Erythroblast (primary cell): ENCODE data around the gene MFSD11.

Experiments
- DNase-seq, 2 experiments: peaks; one replicate each; lab custom pipeline; 2025; lab: John Stamatoyannopoulos, UW
- GATA1 ChIP-seq: IDR thresholded peaks from 2 replicates; pipeline ENCODE4 v1.6.1; 2011; ENCODE audit warnings: low read depth, mild to moderate bottlenecking, control low read depth, low read length, moderate library complexity
- POLR2A ChIP-seq: IDR thresholded peaks from 2 replicates; pipeline ENCODE4 v1.6.1; 2011; ENCODE audit warnings: mild to moderate bottlenecking, low read length

The MFSD11 gene

DNA sequence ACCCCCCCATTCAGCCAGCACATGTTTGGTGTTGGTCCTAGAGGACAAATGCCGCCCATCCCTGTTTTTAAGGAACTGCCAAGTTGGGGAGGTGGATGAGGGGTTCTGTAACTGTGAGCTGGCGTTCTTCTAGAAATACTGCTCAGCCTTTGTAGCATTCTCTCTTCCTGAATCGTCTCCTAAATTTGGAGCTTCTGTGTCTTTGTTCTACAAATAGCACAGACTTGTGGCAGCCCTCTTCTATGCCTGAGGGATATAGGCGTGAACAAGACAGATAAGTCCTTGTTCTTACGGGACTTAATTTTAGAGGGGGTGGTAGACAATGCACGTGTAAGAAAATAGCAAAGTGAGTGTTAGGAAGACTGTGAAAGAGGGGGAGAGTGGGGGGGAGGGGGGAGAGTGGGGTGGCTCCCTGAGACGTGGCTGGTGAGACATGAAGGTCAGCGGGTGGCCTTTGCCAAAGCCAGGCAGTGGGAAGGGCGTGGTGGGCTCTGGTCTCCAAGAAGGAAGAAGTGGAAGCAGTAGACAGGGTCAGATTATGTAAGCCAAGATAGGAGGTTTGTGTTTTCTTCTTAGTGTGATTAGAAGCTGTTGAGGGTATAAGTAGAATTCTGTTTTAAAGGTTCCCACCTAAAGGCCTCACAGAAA is 9.9 kb downstream of the MFSD11 start:
- TF ChIP-seq GATA1 (no peak), POLR2A (no peak)
- DNase-seq, result no peak

DNA sequence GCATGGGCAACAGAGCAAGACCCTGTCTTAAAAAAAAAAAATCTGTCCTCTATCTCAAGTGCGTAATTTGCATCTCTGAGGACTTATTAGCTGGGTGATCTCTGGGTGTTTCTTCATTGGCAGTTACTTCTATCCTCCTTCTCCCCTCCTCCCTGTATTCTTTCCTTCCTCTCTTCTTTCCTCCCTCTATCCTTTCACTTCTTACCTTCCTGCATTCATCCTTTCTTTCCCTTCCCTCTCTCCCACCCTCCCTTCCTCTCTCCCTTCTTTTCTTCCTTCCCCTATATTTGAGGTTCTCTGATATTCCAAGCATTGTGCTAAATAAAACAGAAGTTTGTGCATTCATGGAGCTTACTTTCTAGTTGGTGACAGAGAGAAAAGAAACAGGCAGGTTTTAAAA is 10.7 kb downstream of the MFSD11 start:
- TF ChIP-seq POLR2A (no peak), GATA1 (no peak)
- DNase-seq, result no peak

- DNase-seq, result no peak
- TF ChIP-seq GATA1 (no peak), POLR2A (no peak)
Observed at GRCh38 chr17:76751416-76751993, 13.6 kb downstream of the MFSD11 start.

GRCh38 chr17:76752006-76752405 is 14.1 kb downstream of the MFSD11 start:
- DNase-seq, result no peak
- TF ChIP-seq POLR2A (no peak), GATA1 (no peak)

DNA sequence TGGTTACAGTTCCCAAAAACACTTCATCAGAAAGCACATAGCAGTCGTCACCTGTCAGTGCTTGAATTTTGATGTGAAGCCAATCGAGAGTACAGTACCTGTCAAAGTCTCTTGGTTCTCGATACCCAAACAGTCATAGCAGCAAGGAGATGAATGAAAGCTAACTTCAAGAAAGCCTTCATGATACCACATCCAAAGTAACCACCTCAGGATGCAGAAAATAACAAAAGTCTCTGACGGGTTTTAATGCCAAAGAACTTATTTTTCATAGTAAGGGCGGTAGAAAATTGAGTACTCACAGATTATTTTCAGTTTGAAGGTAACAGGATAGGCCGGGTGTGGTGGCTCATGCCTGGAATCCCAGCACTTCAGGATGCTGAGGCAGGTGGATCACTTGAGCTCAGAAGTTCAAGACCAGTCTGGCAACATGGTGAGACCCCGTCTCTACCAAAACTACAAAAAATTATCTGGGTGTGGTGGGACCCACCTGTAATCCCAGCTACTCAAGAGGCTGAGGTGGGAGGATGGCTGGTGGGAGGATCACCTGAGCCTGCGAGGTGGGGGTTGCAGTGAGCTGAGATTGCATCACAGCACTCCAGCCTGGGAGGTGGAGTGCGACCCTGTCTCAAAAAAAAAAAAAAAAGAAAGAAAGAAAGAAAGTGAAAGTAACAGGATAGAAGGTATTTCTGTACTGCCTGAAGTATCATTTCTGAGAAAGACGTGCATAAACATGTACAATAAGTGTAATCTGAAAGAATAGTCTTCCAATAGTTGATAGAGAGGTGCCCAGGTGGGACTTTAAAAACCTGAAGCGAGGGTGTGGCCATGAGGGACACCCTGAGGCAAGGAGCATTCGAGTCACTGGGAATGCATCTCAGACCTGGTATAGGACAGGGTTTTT is 15.4 kb downstream of the MFSD11 start:
- DNase-seq, result no peak
- TF ChIP-seq GATA1 (no peak), POLR2A (no peak)

GRCh38 chr17:76755285-76755684 is 17.4 kb downstream of the MFSD11 start:
- TF ChIP-seq POLR2A, result no peak
- TF ChIP-seq GATA1, result no peak
- DNase-seq, result peak in 1 of 2 experiments; percentile 27

- TF ChIP-seq GATA1, result no peak
- TF ChIP-seq POLR2A, result no peak
- DNase-seq, result no peak
Observed at GRCh38 chr17:76757256-76757655, 19.3 kb downstream of the MFSD11 start.

DNA sequence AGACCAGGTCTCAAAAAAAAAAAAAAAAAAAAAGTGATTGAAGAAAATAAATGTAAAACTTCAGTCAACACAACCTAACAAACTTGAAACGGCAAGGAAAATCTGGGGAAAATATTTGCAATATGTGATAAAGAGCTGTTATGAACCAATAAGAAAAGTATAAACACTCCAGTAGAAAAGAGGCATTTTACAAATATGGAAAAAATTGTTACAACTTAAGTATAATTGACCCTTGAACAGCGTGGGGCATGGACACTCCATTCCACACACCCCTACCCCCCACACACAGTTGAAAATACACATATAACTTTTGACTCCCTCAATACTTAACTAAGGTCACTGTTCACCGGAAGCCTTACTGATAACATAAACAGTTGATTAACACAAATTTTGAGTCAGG is 20.7 kb downstream of the MFSD11 start:
- no peak for DNase-seq
- TF ChIP-seq POLR2A, result no peak
- TF ChIP-seq GATA1, result no peak

DNA sequence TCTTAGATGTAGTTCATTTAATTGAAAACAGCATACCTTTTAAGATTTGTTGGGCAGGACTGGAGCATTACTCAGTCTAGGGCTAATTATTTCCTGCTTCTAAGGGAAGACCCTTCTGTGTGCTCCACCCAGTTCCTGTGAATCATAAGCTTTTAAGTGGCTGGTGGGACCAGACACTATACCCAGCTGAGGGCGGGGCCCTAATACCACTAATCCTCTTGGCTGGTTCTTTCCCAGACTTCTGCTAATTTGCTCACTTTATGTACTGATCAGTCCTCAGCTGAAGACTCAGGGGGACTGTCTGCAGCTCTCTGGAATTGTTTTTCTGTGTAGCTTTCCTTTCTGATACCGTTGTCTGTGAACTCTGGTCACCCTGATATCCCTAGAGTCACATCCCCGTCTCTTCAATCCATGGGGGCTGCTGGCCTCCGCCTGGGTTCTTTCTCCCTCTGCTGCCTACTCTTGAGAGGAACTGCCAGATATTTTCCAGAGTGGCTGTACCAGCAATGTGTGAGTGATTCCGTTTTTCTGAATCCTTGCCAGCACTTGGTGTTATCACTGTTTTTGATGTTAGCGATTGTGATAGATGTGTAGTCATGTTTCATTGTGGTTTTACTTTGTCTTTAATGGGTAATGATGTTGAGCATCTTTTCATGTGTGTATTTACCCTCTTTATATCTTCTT is 35.1 kb downstream of the MFSD11 start:
- TF ChIP-seq POLR2A (no peak), GATA1 (no peak)
- DNase-seq, result peak; percentile 16 to 18

DNA sequence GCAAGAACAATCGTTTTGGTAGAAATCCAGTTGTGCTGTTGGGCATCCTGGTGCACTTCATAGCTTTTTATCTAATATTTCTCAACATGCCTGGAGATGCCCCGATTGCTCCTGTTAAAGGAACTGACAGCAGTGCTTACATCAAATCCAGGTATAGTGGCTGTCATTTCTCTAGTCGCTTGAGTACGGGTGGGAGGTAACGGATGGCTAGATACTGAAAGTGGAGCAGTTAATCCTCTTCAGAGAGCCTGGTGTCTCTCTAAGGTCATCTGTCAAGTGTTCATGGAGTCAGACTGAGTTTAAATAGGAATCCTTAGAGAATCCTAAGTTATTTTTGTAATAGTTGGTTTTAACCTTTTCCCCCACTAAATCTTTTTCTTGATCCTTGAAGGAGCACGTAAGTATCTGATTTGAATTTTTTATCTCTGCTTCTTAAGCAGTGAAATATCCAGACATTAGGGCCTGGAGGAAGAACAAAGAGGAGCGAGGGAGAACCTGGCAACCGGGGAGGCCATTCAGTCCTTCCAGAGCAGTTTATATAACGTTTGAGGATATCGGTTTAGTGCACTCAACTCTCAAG is 37.2 kb downstream of the MFSD11 start:
- no peak for DNase-seq
- TF ChIP-seq POLR2A (no peak), GATA1 (no peak)

- no peak for TF ChIP-seq POLR2A
- no peak for TF ChIP-seq GATA1
Observed at GRCh38 chr17:76781056-76781982, 43.4 kb downstream of the MFSD11 start.

GRCh38 chr17:76783146-76783545 is 45.2 kb downstream of the MFSD11 start:
- no peak for DNase-seq
- TF ChIP-seq POLR2A (no peak), GATA1 (no peak)

More at GRCh38 chr17:76781056-76781982, 43.4 kb downstream of the MFSD11 start:
- DNase-seq, result peak; percentile 17 to 18
